Loucy (cell line): Measurements from ENCODE around the gene COL21A1.

Experiments
- CTCF ChIP-seq: fragments of 200-600 bp; sonication (generic); conservative IDR thresholded peaks from 2 replicates; pipeline ENCODE4 v1.5.1; 2014; ENCODE audit warnings: mild to moderate bottlenecking, antibody characterized with exemption, low read length
- EZH2phosphoT487 ChIP-seq: fragments of 200-600 bp; IDR thresholded peaks from 2 replicates; pipeline ENCODE4 v1.6.1; 2018; ENCODE audit warnings: antibody characterized with exemption, mild to moderate bottlenecking, moderate library complexity, borderline replicate concordance

GRCh38 chr6:56246541-56246880 is 869 bp downstream of the COL21A1 start:
- no peak for TF ChIP-seq CTCF
- TF ChIP-seq EZH2phosphoT487 = no peak
